Eye (tissue), 1 donor: ENCODE data around the gene TARS3.
"Not testable (repeated sequence)": the region's sequence is repeated elsewhere in the genome, so short reads cannot be mapped to it uniquely, and the experiment has no call there.

Source experiments
- DNase-seq: peaks from one replicate; pipeline ENCODE4 v3.0.0-alpha.2; 2015

TARS3 gene

GRCh38 chr15:101652786-101653430 is 71.4 kb downstream of the TARS3 start:
- no peak for DNase-seq

- peak; percentile 97 for DNase-seq
These were observed 72.0 kb downstream of the TARS3 start, which contains the start of gene TM2D3 for GRCh38 chr15:101652098-101652785. Gene TM2D3 (minus strand): TSS chr15:101652381. CDS start chr15:101652361, 20 bp downstream.

GRCh38 chr15:101651554-101652097 is 72.6 kb downstream of the TARS3 start:
- DNase-seq, result peak; percentile 82

- no peak for DNase-seq
These were observed 74.1 kb downstream of the TARS3 start for GRCh38 chr15:101650145-101650544.

GRCh38 chr15:101648356-101648755 is 75.9 kb downstream of the TARS3 start:
- no peak for DNase-seq

GRCh38 chr15:101647251-101647650 is 77.0 kb downstream of the TARS3 start:
- DNase-seq, result no peak

GRCh38 chr15:101646672-101647071 is 77.6 kb downstream of the TARS3 start:
- DNase-seq, result no peak

- peak; percentile 24 for DNase-seq
These were observed 81.9 kb downstream of the TARS3 start for GRCh38 chr15:101642361-101642760.

- DNase-seq, result peak; percentile 31
These were observed 82.4 kb downstream of the TARS3 start for GRCh38 chr15:101641894-101642293.

- DNase-seq, result peak; percentile 93
These were observed 83.0 kb downstream of the TARS3 start for GRCh38 chr15:101641129-101641764.

GRCh38 chr15:101639667-101640066 is 84.6 kb downstream of the TARS3 start:
- no peak for DNase-seq

- no peak for DNase-seq
These were observed 86.4 kb downstream of the TARS3 start for GRCh38 chr15:101637919-101638318.

- no peak for DNase-seq
These were observed 86.8 kb downstream of the TARS3 start for GRCh38 chr15:101637516-101637915.

- no peak for DNase-seq
These were observed 87.2 kb downstream of the TARS3 start for GRCh38 chr15:101637038-101637437.

- DNase-seq, result no peak
These were observed 88.1 kb downstream of the TARS3 start for GRCh38 chr15:101635944-101636727.

GRCh38 chr15:101633356-101633755 is 90.9 kb downstream of the TARS3 start:
- DNase-seq, result no peak

GRCh38 chr15:101626729-101627128 is 97.5 kb downstream of the TARS3 start:
- DNase-seq, result not testable (repeated sequence)

- no peak for DNase-seq
These were observed 98.3 kb downstream of the TARS3 start for GRCh38 chr15:101625980-101626379.

- no peak for DNase-seq
These were observed 99.1 kb downstream of the TARS3 start for GRCh38 chr15:101625184-101625583.

- no peak for DNase-seq
These were observed 100.6 kb downstream of the TARS3 start for GRCh38 chr15:101623367-101624304.

GRCh38 chr15:101621961-101622360 is 102.3 kb downstream of the TARS3 start:
- DNase-seq, result no peak

- DNase-seq, result no peak
These were observed 103.6 kb downstream of the TARS3 start for GRCh38 chr15:101620671-101621070.
